ENCODE measurements around the gene ATP13A3.

The ATP13A3 gene

GRCh38 chr3:194369522-194370279 is 117.1 kb downstream of the ATP13A3 start, which contains the start of gene LRRC15:
LRRC15 (minus strand) TSS chr3:194369743; CDS start chr3:194361043, 8,700 bp downstream.
- Histone ChIP-seq H2BK120ac (ENCODE audit: low read depth, low read length) (no peak within 1 kb of the TSS), H3K27me3 (ENCODE audit: insufficient read depth, low read length, poor library complexity) (no peaks in the 10 kb centered on the region), H3K4me2 (ENCODE audit: low read length) (peak within 1 kb of the TSS; percentile 38), H3K79me1 (ENCODE audit: low read length) (no peaks in the 10 kb centered on the region), H3K18ac (ENCODE audit: low read length) (no peak within 1 kb of the TSS), H3K36me3 (ENCODE audit: control insufficient read depth, insufficient read depth, low read length) (no peaks in the 10 kb centered on the region), H3K4me1 (ENCODE audit: control insufficient read depth, low read depth, low read length) (peaks cover 2% of the 10 kb centered on the region), H3K56ac (ENCODE audit: low read length) (peak within 1 kb of the TSS; percentile 64), H2AK5ac (ENCODE audit: low read length) (no peak within 1 kb of the TSS), H3K4me3 (ENCODE audit: low read length) (no peak within 1 kb of the TSS), H3K23ac (ENCODE audit: low read length) (peak within 1 kb of the TSS; percentile 1), H4K8ac (ENCODE audit: low read depth, low read length) (no peak within 1 kb of the TSS), H2BK5ac (ENCODE audit: low read length) (no peak within 1 kb of the TSS), H3K9ac (ENCODE audit: low read length) (peak within 1 kb of the TSS; percentile 31), H3K27ac (ENCODE audit: low read depth, low read length) (no peak within 1 kb of the TSS), H4K5ac (ENCODE audit: low read length) (no peak within 1 kb of the TSS), H3K4ac (ENCODE audit: low read depth, low read length) (no peak within 1 kb of the TSS), H3K79me2 (ENCODE audit: control insufficient read depth, insufficient read depth, low read length) (no peaks in the 10 kb centered on the region), H2BK15ac (replicated peaks; ENCODE audit: low read depth) (no peak within 1 kb of the TSS)
- DNase-seq = peak; percentile 87
- WGBS (ENCODE audit: extremely low coverage, insufficient coverage, low lambda C conversion rate) = no CpG with 5 or more reads among the region's 21 CpGs

DNA sequence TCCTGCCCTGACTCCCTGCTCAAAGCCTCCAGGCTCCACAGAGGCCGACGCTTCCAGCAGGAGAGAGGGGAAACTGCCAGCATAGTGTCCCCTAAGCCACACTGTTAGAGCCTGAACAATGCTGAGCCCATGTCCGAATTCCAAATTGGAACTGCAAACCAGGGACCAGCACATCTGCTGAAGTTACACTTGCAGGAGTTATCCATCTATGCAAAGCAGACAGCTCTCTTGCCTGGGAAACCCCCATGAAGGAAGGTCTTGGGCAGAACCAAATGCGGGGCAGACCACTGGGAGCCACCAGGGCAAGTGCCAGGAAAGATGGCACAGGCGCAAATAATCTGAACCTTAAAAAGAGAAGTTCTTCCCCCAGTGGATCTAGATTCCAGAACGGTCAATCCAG is 117.9 kb downstream of the ATP13A3 start:
- Histone ChIP-seq H3K18ac (ENCODE audit: low read length) (no peak overlapping the region), H3K79me2 (ENCODE audit: control insufficient read depth, insufficient read depth, low read length) (no peaks in the 10 kb centered on the region), H3K4ac (ENCODE audit: low read depth, low read length) (no peak overlapping the region), H3K36me3 (ENCODE audit: control insufficient read depth, insufficient read depth, low read length) (no peaks in the 10 kb centered on the region), H3K4me2 (ENCODE audit: low read length) (no peak overlapping the region), H3K56ac (ENCODE audit: low read length) (no peak overlapping the region), H3K9ac (ENCODE audit: low read length) (no peak overlapping the region), H3K27ac (ENCODE audit: low read depth, low read length) (no peak overlapping the region), H3K4me3 (ENCODE audit: low read length) (no peak overlapping the region), H4K8ac (ENCODE audit: low read depth, low read length) (no peak overlapping the region), H2BK120ac (ENCODE audit: low read depth, low read length) (no peak overlapping the region), H2AK5ac (ENCODE audit: low read length) (no peak overlapping the region), H2BK15ac (replicated peaks; ENCODE audit: low read depth) (no peak overlapping the region), H3K79me1 (ENCODE audit: low read length) (no peaks in the 10 kb centered on the region), H3K4me1 (ENCODE audit: control insufficient read depth, low read depth, low read length) (peaks cover 2% of the 10 kb centered on the region), H4K5ac (ENCODE audit: low read length) (no peak overlapping the region), H3K23ac (ENCODE audit: low read length) (peak overlapping the region; percentile 1), H3K27me3 (ENCODE audit: insufficient read depth, low read length, poor library complexity) (no peaks in the 10 kb centered on the region), H2BK5ac (ENCODE audit: low read length) (no peak overlapping the region)
- DNase-seq = no peak
- WGBS (ENCODE audit: extremely low coverage, insufficient coverage, low lambda C conversion rate) = no CpG with 5 or more reads among the region's 6 CpGs

DNA sequence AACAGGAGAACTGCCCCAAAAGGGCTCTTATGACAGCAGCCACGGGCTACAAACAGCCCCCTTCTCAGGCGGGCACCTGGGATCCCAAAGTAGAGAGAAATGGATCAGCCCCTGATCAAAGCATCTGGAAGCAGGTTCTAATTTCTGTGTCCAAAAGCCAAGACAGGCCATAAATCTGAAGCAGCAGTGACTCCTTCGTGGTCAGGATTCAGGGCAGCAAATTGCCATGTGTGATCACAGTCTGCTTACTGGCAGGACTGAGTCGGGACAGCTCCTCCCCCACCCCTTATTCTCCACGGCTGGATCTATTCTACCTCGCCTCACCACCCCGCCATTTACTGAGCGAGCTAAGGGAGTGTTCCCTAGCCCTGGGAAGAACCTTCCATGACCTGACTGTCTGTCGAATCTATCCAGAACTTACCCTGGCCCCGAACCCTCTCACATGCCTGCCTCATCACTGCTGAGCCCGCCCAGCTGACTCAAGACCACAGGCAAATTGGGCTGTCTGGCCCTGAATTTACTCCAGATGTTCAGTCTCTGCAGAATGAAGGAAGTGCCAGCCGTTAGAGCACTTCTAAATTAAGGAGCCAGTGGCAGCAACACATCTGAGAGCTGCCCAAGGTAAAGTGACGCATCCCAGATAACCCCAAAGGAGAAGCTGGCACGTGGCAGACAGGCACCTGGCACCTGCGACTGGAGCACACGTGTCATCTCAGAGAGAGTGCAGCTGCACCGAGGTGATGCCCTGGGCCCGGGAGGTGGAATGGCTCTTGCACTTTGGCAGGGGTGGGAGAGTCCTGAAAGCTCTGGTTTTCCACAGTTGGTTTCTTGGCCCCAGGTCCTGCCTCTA is 118.6 kb downstream of the ATP13A3 start:
- Histone ChIP-seq H3K79me1 (ENCODE audit: low read length) (no peaks in the 10 kb centered on the region), H3K36me3 (ENCODE audit: control insufficient read depth, insufficient read depth, low read length) (no peaks in the 10 kb centered on the region), H3K9ac (ENCODE audit: low read length) (no peak overlapping the region), H3K56ac (ENCODE audit: low read length) (peak overlapping the region; percentile 56), H3K79me2 (ENCODE audit: control insufficient read depth, insufficient read depth, low read length) (no peaks in the 10 kb centered on the region), H2BK5ac (ENCODE audit: low read length) (no peak overlapping the region), H2BK120ac (ENCODE audit: low read depth, low read length) (no peak overlapping the region), H3K23ac (ENCODE audit: low read length) (peak overlapping the region; percentile 1), H3K4me3 (ENCODE audit: low read length) (no peak overlapping the region), H4K8ac (ENCODE audit: low read depth, low read length) (no peak overlapping the region), H2AK5ac (ENCODE audit: low read length) (no peak overlapping the region), H3K4me2 (ENCODE audit: low read length) (no peak overlapping the region), H3K18ac (ENCODE audit: low read length) (no peak overlapping the region), H2BK15ac (replicated peaks; ENCODE audit: low read depth) (no peak overlapping the region), H3K27ac (ENCODE audit: low read depth, low read length) (no peak overlapping the region), H3K4ac (ENCODE audit: low read depth, low read length) (no peak overlapping the region), H3K4me1 (ENCODE audit: control insufficient read depth, low read depth, low read length) (peaks cover 2% of the 10 kb centered on the region), H4K5ac (ENCODE audit: low read length) (no peak overlapping the region), H3K27me3 (ENCODE audit: insufficient read depth, low read length, poor library complexity) (no peaks in the 10 kb centered on the region)
- no peak for DNase-seq
- WGBS (ENCODE audit: extremely low coverage, insufficient coverage, low lambda C conversion rate) = no CpG with 5 or more reads among the region's 18 CpGs

- Histone ChIP-seq H3K27ac (ENCODE audit: low read depth, low read length) (no peak overlapping the region), H3K79me2 (ENCODE audit: control insufficient read depth, insufficient read depth, low read length) (no peaks in the 10 kb centered on the region), H3K4ac (ENCODE audit: low read depth, low read length) (no peak overlapping the region), H4K8ac (ENCODE audit: low read depth, low read length) (no peak overlapping the region), H2BK5ac (ENCODE audit: low read length) (no peak overlapping the region), H3K18ac (ENCODE audit: low read length) (no peak overlapping the region), H3K56ac (ENCODE audit: low read length) (peak overlapping the region; percentile 34), H2AK5ac (ENCODE audit: low read length) (no peak overlapping the region), H3K23ac (ENCODE audit: low read length) (no peak overlapping the region), H3K27me3 (ENCODE audit: insufficient read depth, low read length, poor library complexity) (no peaks in the 10 kb centered on the region), H3K4me3 (ENCODE audit: low read length) (no peak overlapping the region), H3K4me2 (ENCODE audit: low read length) (no peak overlapping the region), H2BK120ac (ENCODE audit: low read depth, low read length) (no peak overlapping the region), H3K79me1 (ENCODE audit: low read length) (no peaks in the 10 kb centered on the region), H2BK15ac (replicated peaks; ENCODE audit: low read depth) (no peak overlapping the region), H3K9ac (ENCODE audit: low read length) (no peak overlapping the region), H4K5ac (ENCODE audit: low read length) (no peak overlapping the region), H3K36me3 (ENCODE audit: control insufficient read depth, insufficient read depth, low read length) (no peaks in the 10 kb centered on the region), H3K4me1 (ENCODE audit: control insufficient read depth, low read depth, low read length) (peaks cover 2% of the 10 kb centered on the region)
- no peak for DNase-seq
- WGBS (ENCODE audit: extremely low coverage, insufficient coverage, low lambda C conversion rate) = no CpG with 5 or more reads among the region's 12 CpGs
These were observed 120.8 kb downstream of the ATP13A3 start for GRCh38 chr3:194365978-194366490.

GRCh38 chr3:194365526-194365925 is 121.3 kb downstream of the ATP13A3 start:
- WGBS (ENCODE audit: extremely low coverage, insufficient coverage, low lambda C conversion rate) = no CpG with 5 or more reads among the region's 6 CpGs
- H2BK120ac ChIP-seq (ENCODE audit: low read depth, low read length) = no peak overlapping the region
- H3K27me3 ChIP-seq (ENCODE audit: insufficient read depth, low read length, poor library complexity) = no peaks in the 10 kb centered on the region
- no peak overlapping the region for H3K27ac ChIP-seq (ENCODE audit: low read depth, low read length)
- H3K23ac ChIP-seq (ENCODE audit: low read length) = no peak overlapping the region
- no peak overlapping the region for H2BK15ac ChIP-seq (replicated peaks; ENCODE audit: low read depth)
- H3K4me2 ChIP-seq (ENCODE audit: low read length) = no peak overlapping the region
- no peaks in the 10 kb centered on the region for H3K79me2 ChIP-seq (ENCODE audit: control insufficient read depth, insufficient read depth, low read length)
- no peak for DNase-seq
- no peak overlapping the region for H4K5ac ChIP-seq (ENCODE audit: low read length)
- H3K79me1 ChIP-seq (ENCODE audit: low read length) = no peaks in the 10 kb centered on the region
- no peak overlapping the region for H2BK5ac ChIP-seq (ENCODE audit: low read length)
- no peaks in the 10 kb centered on the region for H3K36me3 ChIP-seq (ENCODE audit: control insufficient read depth, insufficient read depth, low read length)
- H3K56ac ChIP-seq (ENCODE audit: low read length) = no peak overlapping the region
- peaks cover 2% of the 10 kb centered on the region for H3K4me1 ChIP-seq (ENCODE audit: control insufficient read depth, low read depth, low read length)
- H3K9ac ChIP-seq (ENCODE audit: low read length) = no peak overlapping the region
- no peak overlapping the region for H4K8ac ChIP-seq (ENCODE audit: low read depth, low read length)
- no peak overlapping the region for H3K18ac ChIP-seq (ENCODE audit: low read length)
- no peak overlapping the region for H3K4me3 ChIP-seq (ENCODE audit: low read length)
- H2AK5ac ChIP-seq (ENCODE audit: low read length) = no peak overlapping the region
- H3K4ac ChIP-seq (ENCODE audit: low read depth, low read length) = no peak overlapping the region

All from mesendoderm (in vitro differentiated cells).